HEK293 (cell line): ENCODE measurements around the gene POFUT2.

Experiments used
- CTCF ChIA-PET: fragments of 350-600 bp; formaldehyde crosslinking; extraction: SDS; loops from one replicate; lab custom pipeline; 2021; ENCODE audit warnings: antibody characterized with exemption; lab: Yijun Ruan, JAX
- POLR2A ChIA-PET: fragments of 300-600 bp; formaldehyde crosslinking; extraction: SDS; loops from one replicate; lab custom pipeline; 2020; ENCODE audit warnings: antibody characterized with exemption, inconsistent platforms; lab: Yijun Ruan, JAX
- H3K27ac ChIP-seq: fragments of 200-500 bp; sonication (Bioruptor generic); 2 replicates; pipeline ENCODE4 v1.5.1; 2014; ENCODE audit warnings: low read depth, low read length, control low read depth, inconsistent platforms; ENCODE audit errors: extremely low read depth
- H3K36me3 ChIP-seq, 2 experiments: fragments of 200-500 bp in 1 of 2; sonication (Bioruptor generic) in 1 of 2; 1 replicate in 1 of 2; 2 replicates in 1 of 2; pipeline ENCODE4 v1.5.1; 2014 to 2017; ENCODE audit warnings: inconsistent platforms in 2 of 2, low read length in 2 of 2; ENCODE audit not compliant: control insufficient read depth in 2 of 2, insufficient read depth in 1 of 2
- H3K4me1 ChIP-seq: fragments of 200-500 bp; sonication (Bioruptor generic); 2 replicates; pipeline ENCODE4 v1.5.1; 2014; ENCODE audit warnings: mild to moderate bottlenecking, low read length, inconsistent platforms; ENCODE audit not compliant: control insufficient read depth, insufficient read depth
- H3K4me3 ChIP-seq: 2 replicates; pipeline ENCODE4 v1.5.1; 2011; ENCODE audit warnings: low read depth, mild to moderate bottlenecking, control low read depth, low read length, moderate library complexity
- H3K9me3 ChIP-seq: fragments of 200-500 bp; sonication (Bioruptor generic); 2 replicates; pipeline ENCODE4 v1.5.1; 2014; ENCODE audit warnings: low read depth, low read length, inconsistent platforms; ENCODE audit not compliant: control insufficient read depth, insufficient read depth
- FEZF1 ChIP-seq: fragments of 450-650 bp; formaldehyde crosslinking; IDR thresholded peaks from 2 replicates; pipeline ENCODE4 v1.5.1; 2016; ENCODE audit warnings: missing biosample characterization, missing genetic modification characterization
- KLF8 ChIP-seq: fragments of 450-650 bp; formaldehyde crosslinking; IDR thresholded peaks from 2 replicates; pipeline ENCODE4 v1.5.1; 2016; ENCODE audit warnings: missing biosample characterization, missing genetic modification characterization
- ZBTB7A ChIP-seq: fragments of 450-650 bp; formaldehyde crosslinking; IDR thresholded peaks from 2 replicates; pipeline ENCODE4 v1.5.1; 2016; ENCODE audit warnings: low read depth, missing biosample characterization, missing genetic modification characterization
- ZEB2 ChIP-seq: fragments of 450-650 bp; formaldehyde crosslinking; IDR thresholded peaks from 2 replicates; pipeline ENCODE4 v1.5.1; 2016; ENCODE audit warnings: missing biosample characterization, missing genetic modification characterization
- ZNF157 ChIP-seq: fragments of 450-650 bp; formaldehyde crosslinking; IDR thresholded peaks from 2 replicates; pipeline ENCODE4 v1.5.1; 2016; ENCODE audit warnings: missing biosample characterization, missing genetic modification characterization
- ZNF175 ChIP-seq: fragments of 450-650 bp; formaldehyde crosslinking; IDR thresholded peaks from 2 replicates; pipeline ENCODE4 v1.5.1; 2016; ENCODE audit warnings: missing biosample characterization, missing genetic modification characterization
- ZNF184 ChIP-seq: fragments of 450-650 bp; IDR thresholded peaks from 2 replicates; pipeline ENCODE4 v1.5.1; 2018; ENCODE audit warnings: missing biosample characterization, mild to moderate bottlenecking, missing genetic modification characterization
- ZNF19 ChIP-seq: fragments of 450-650 bp; formaldehyde crosslinking; IDR thresholded peaks from 2 replicates; pipeline ENCODE4; 2016; ENCODE audit warnings: missing biosample characterization, missing genetic modification characterization, low read depth
- ZNF202 ChIP-seq: fragments of 450-650 bp; formaldehyde crosslinking; IDR thresholded peaks from 2 replicates; pipeline ENCODE4 v1.5.1; 2016; ENCODE audit warnings: missing biosample characterization, missing genetic modification characterization, borderline replicate concordance
- ZNF211 ChIP-seq: fragments of 450-650 bp; formaldehyde crosslinking; IDR thresholded peaks from 2 replicates; pipeline ENCODE4 v1.5.1; 2016; ENCODE audit warnings: low read depth, missing biosample characterization, missing genetic modification characterization
- ZNF23 ChIP-seq: fragments of 450-650 bp; formaldehyde crosslinking; IDR thresholded peaks from 2 replicates; pipeline ENCODE4 v1.5.1; 2016; ENCODE audit warnings: missing biosample characterization, missing genetic modification characterization, borderline replicate concordance
- ZNF24 ChIP-seq: fragments of 450-650 bp; formaldehyde crosslinking; IDR thresholded peaks from 2 replicates; pipeline ENCODE4 v1.5.1; 2016; ENCODE audit warnings: missing biosample characterization, missing genetic modification characterization
- ZNF324 ChIP-seq: fragments of 450-650 bp; formaldehyde crosslinking; IDR thresholded peaks from 2 replicates; pipeline ENCODE4 v1.5.1; 2016; ENCODE audit warnings: missing biosample characterization, missing genetic modification characterization
- ZNF354C ChIP-seq: fragments of 450-650 bp; formaldehyde crosslinking; IDR thresholded peaks from 2 replicates; pipeline ENCODE4 v1.5.1; 2016; ENCODE audit warnings: missing biosample characterization, missing genetic modification characterization, low read depth, borderline replicate concordance
- ZNF530 ChIP-seq: fragments of 450-650 bp; formaldehyde crosslinking; IDR thresholded peaks from 2 replicates; pipeline ENCODE4 v1.5.1; 2016; ENCODE audit warnings: low read depth, missing biosample characterization, missing genetic modification characterization
- ZNF624 ChIP-seq: fragments of 450-650 bp; formaldehyde crosslinking; IDR thresholded peaks from 2 replicates; pipeline ENCODE4 v1.5.1; 2017; ENCODE audit warnings: missing biosample characterization, missing genetic modification characterization
- ZNF677 ChIP-seq: fragments of 450-650 bp; IDR thresholded peaks from 2 replicates; pipeline ENCODE4 v1.5.0; 2018; ENCODE audit warnings: missing biosample characterization, mild to moderate bottlenecking, missing genetic modification characterization, moderate library complexity
- ZNF76 ChIP-seq: fragments of 450-650 bp; formaldehyde crosslinking; IDR thresholded peaks from 2 replicates; pipeline ENCODE4; 2016; ENCODE audit warnings: low read depth, missing biosample characterization, missing genetic modification characterization, borderline replicate concordance
- ZNF776 ChIP-seq: fragments of 450-650 bp; formaldehyde crosslinking; IDR thresholded peaks from 2 replicates; pipeline ENCODE4 v1.5.0; 2017; ENCODE audit warnings: missing biosample characterization, missing genetic modification characterization, borderline replicate concordance
- ZNF785 ChIP-seq: fragments of 450-650 bp; formaldehyde crosslinking; IDR thresholded peaks from 2 replicates; pipeline ENCODE4 v1.5.1; 2016; ENCODE audit warnings: missing biosample characterization, missing genetic modification characterization
- ZSCAN23 ChIP-seq: fragments of 450-650 bp; formaldehyde crosslinking; IDR thresholded peaks from 2 replicates; pipeline ENCODE4 v1.5.1; 2016; ENCODE audit warnings: missing biosample characterization, missing genetic modification characterization
- ZSCAN30 ChIP-seq: fragments of 450-650 bp; IDR thresholded peaks from 2 replicates; pipeline ENCODE4 v1.5.1; 2018; ENCODE audit warnings: missing biosample characterization, mild to moderate bottlenecking, missing genetic modification characterization, moderate library complexity
- TF ChIP-seq, protein P1 (sequence below): fragments of 450-650 bp; formaldehyde crosslinking; IDR thresholded peaks from 2 replicates; pipeline ENCODE4 v1.5.1; 2016; ENCODE audit warnings: missing biosample characterization, missing genetic modification characterization
- TF ChIP-seq, protein P2 (sequence below): fragments of 450-650 bp; formaldehyde crosslinking; optimal IDR thresholded peaks from 2 replicates; pipeline ENCODE3; 2016; ENCODE audit warnings: missing biosample characterization, mild to moderate bottlenecking, missing genetic modification characterization
- TF ChIP-seq, protein P3 (sequence below): fragments of 450-650 bp; formaldehyde crosslinking; IDR thresholded peaks from 2 replicates; pipeline ENCODE4 v1.5.1; 2016; ENCODE audit warnings: missing biosample characterization, missing genetic modification characterization
- TF ChIP-seq, protein P4 (sequence below): fragments of 450-650 bp; formaldehyde crosslinking; IDR thresholded peaks from 2 replicates; pipeline ENCODE4 v1.5.1; 2016; ENCODE audit warnings: missing biosample characterization, missing genetic modification characterization

POFUT2 gene

DNA sequence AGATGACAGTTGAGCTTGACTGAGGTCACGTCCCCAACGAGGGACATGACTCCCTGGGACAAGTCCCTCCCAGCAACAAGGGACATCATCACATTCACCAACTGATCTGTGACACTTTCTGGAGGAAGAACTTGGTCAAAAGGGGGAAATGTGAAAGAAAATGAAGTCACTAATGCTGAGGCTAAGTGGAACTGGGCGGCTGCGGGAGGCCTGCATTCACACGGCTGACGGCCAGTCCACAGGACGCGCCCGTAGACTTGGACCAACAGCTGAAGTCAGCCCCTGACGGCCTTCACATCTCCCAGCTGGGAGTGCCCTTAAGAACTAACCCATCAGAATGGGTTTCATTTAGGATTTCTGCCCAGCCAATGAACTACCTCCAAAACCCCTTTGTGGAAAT lies 26.6 kb downstream of the POFUT2 start:
- Histone ChIP-seq H3K36me3 (peaks cover 0 to 30% of the 10 kb centered on the region in 2 experiments; a peak in 2 of 3 replicates), H3K9me3 (no peaks in the 10 kb centered on the region), H3K27ac (no peak overlapping the region), H3K4me1 (no peaks in the 10 kb centered on the region), H3K4me3 (no peak overlapping the region)
- TF ChIP-seq ZNF324 (no peak), ZNF175 (tag by site-specific recombination) (no peak), ZNF24 (tag by site-specific recombination) (no peak), ZSCAN30 (tag by site-specific recombination) (no peak), ZNF184 (no peak), ZNF19 (tag by site-specific recombination) (no peak), ZNF624 (tag by site-specific recombination) (no peak), ZNF211 (tag by site-specific recombination) (no peak), ZNF530 (tag by site-specific recombination) (no peak), ZNF76 (tag by site-specific recombination) (no peak), ZNF677 (tag by site-specific recombination) (no peak), ZEB2 (tag by site-specific recombination) (no peak), ZBTB7A (tag by site-specific recombination) (no peak), KLF8 (tag by site-specific recombination) (no peak), ZNF23 (tag by site-specific recombination) (no peak)
- TF ChIP-seq, protein P1, sequence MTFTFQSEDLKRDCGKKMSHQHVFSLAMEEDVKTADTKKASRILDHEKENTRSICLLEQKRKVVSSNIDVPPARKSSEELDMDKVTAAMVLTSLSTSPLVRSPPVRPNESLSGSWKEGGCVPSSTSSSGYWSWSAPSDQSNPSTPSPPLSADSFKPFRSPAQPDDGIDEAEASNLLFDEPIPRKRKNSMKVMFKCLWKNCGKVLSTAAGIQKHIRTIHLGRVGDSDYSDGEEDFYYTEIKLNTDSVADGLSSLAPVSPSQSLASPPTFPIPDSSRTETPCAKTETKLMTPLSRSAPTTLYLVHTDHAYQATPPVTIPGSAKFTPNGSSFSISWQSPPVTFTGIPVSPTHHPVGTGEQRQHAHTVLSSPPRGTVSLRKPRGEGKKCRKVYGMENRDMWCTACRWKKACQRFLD (tag by site-specific recombination): no peak
- TF ChIP-seq, protein P2, sequence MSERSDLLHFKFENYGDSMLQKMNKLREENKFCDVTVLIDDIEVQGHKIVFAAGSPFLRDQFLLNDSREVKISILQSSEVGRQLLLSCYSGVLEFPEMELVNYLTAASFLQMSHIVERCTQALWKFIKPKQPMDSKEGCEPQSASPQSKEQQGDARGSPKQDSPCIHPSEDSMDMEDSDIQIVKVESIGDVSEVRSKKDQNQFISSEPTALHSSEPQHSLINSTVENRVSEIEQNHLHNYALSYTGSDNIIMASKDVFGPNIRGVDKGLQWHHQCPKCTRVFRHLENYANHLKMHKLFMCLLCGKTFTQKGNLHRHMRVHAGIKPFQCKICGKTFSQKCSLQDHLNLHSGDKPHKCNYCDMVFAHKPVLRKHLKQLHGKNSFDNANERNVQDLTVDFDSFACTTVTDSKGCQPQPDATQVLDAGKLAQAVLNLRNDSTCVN (tag by site-specific recombination): no peak
- TF ChIP-seq, protein P3, sequence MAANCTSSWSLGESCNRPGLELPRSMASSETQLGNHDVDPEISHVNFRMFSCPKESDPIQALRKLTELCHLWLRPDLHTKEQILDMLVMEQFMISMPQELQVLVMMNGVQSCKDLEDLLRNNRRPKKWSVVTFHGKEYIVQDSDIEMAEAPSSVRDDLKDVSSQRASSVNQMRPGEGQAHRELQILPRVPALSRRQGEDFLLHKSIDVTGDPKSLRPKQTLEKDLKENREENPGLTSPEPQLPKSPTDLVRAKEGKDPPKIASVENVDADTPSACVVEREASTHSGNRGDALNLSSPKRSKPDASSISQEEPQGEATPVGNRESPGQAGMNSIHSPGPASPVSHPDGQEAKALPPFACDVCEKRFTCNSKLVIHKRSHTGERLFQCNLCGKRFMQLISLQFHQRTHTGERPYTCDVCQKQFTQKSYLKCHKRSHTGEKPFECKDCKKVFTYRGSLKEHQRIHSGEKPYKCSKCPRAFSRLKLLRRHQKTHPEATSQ: no peak
- TF ChIP-seq, protein P4, sequence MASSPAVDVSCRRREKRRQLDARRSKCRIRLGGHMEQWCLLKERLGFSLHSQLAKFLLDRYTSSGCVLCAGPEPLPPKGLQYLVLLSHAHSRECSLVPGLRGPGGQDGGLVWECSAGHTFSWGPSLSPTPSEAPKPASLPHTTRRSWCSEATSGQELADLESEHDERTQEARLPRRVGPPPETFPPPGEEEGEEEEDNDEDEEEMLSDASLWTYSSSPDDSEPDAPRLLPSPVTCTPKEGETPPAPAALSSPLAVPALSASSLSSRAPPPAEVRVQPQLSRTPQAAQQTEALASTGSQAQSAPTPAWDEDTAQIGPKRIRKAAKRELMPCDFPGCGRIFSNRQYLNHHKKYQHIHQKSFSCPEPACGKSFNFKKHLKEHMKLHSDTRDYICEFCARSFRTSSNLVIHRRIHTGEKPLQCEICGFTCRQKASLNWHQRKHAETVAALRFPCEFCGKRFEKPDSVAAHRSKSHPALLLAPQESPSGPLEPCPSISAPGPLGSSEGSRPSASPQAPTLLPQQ (tag by site-specific recombination): no peak
- CTCF ChIA-PET: interaction anchor here (1.5 kb wide), 1 partner anchor 121 kb away, joined by 3 read pairs; no protein-coding TSS in a partner anchor
- POLR2A ChIA-PET: no interaction called here

DNA sequence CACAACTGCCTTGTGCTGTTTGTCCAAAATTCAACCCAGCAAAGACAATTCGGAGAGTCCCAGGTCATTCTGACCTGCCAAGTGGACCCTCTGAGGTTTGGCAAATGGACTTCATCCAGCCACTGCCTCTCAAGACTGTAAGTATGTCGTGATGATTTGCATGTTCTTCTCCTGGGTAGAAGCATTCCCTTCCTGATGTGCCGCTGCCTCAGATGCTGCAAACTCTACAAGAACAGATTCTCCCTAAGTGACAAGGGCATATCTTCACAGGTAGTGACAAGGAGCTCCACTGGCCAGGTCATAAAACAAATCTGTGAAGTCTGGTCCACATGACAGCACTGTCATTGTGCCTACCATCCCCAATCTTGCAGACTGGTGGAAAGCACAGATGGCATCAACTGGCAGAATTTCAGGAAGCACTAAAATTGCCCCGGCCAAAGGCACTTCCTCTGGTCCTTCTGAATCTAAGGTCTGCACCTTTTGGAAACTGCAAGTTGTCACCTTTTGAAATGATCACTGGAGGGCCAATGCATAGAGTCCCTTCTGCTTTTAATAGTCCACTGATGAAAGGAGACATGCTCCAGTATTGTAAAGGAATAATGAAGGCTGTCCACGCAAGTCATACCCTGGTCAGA lies 27.4 kb downstream of the POFUT2 start:
- TF ChIP-seq ZNF157 (no peak), ZNF202 (tag by site-specific recombination) (no peak), ZSCAN23 (tag by site-specific recombination) (no peak), ZNF354C (tag by site-specific recombination) (no peak), ZNF776 (tag by site-specific recombination) (no peak), ZNF530 (tag by site-specific recombination) (no peak), ZNF785 (no peak), FEZF1 (tag by site-specific recombination) (no peak)
- CTCF ChIA-PET: no interaction called here
- H3K27ac ChIP-seq: no peak overlapping the region
- H3K36me3 ChIP-seq: peaks cover 0 to 22% of the 10 kb centered on the region in 2 experiments; a peak in 2 of 3 replicates
- H3K4me3 ChIP-seq: no peak overlapping the region
- POLR2A ChIA-PET: no interaction called here
- H3K9me3 ChIP-seq: no peaks in the 10 kb centered on the region
- H3K4me1 ChIP-seq: no peaks in the 10 kb centered on the region
